Heart right ventricle (tissue), 16 donors: ENCODE measurements around the gene ANKRD28. TPM values are rescaled to one million over a fixed set of nuclear protein-coding genes. Genes with fewer than 3 reads are reported as not detected.
"Not testable (repeated sequence)": the region's sequence is repeated elsewhere in the genome, so short reads cannot be mapped to it uniquely, and the experiment has no call there.

Experiments used
- ATAC-seq, 8 donors: fragments of 200-7000 bp; cut with Tn5 transposase; one replicate each; pipeline ENCODE4 v1.9.1; 2020; ENCODE audit warnings: mild to moderate bottlenecking in 8 of 8, moderate library complexity in 8 of 8, moderate number of reproducible peaks in 1 of 8
- DNase-seq, 2 donors: peaks; one replicate each; pipeline ENCODE4 v3.0.0-alpha.2; 2020
- H3K27ac ChIP-seq, 10 donors: fragments of 200-600 bp; sonication (generic) in 2 of 10; one replicate each; pipeline versions ENCODE4 v1.5.0 to v1.8.0; 2020 to 2022; ENCODE audit warnings: mild to moderate bottlenecking in 3 of 10
- H3K27me3 ChIP-seq, 7 donors: fragments of 200-600 bp; one replicate each; pipeline ENCODE4 v1.8.0; 2021 to 2022; ENCODE audit warnings: mild to moderate bottlenecking in 2 of 7
- H3K36me3 ChIP-seq, 9 donors: fragments of 200-600 bp; sonication (generic) in 1 of 9; one replicate each; pipeline versions ENCODE4 v1.5.0 to v1.8.0; 2020 to 2022; ENCODE audit warnings: mild to moderate bottlenecking in 2 of 9
- H3K4me1 ChIP-seq, 9 donors: fragments of 200-600 bp; sonication (generic) in 1 of 9; one replicate each; pipeline versions ENCODE4 v1.5.0 to v1.8.0; 2020 to 2022; ENCODE audit warnings: mild to moderate bottlenecking in 4 of 9
- H3K4me3 ChIP-seq, 10 donors: fragments of 200-600 bp; sonication (generic) in 2 of 10; one replicate each; pipeline versions ENCODE4 v1.5.0 to v1.8.0; 2020 to 2022; ENCODE audit warnings: mild to moderate bottlenecking in 7 of 10, moderate library complexity in 2 of 10
- H3K9me3 ChIP-seq, 11 donors: fragments of 200-600 bp in 10 of 11; sonication (generic) in 2 of 11; one replicate each; pipeline versions ENCODE4 v1.5.0 to v1.8.0; 2013 to 2022; ENCODE audit warnings: mild to moderate bottlenecking in 2 of 11, control low read depth in 1 of 11, moderate library complexity in 1 of 11
- CTCF ChIP-seq, 9 donors: fragments of 200-600 bp; sonication (generic) in 2 of 9; IDR thresholded peaks; one replicate each; pipeline versions ENCODE4 v1.5.0 to v1.8.0; 2021 to 2022; ENCODE audit warnings: antibody characterized with exemption in 9 of 9, mild to moderate bottlenecking in 5 of 9, moderate library complexity in 1 of 9
- WGBS, 2 donors: extraction: QIAGEN DNeasy Blood & Tissue Kit; methylation state at CpG; one replicate each; pipeline ENCODE4 v1.1.7; 2013; ENCODE audit warnings: inconsistent platforms in 1 of 2; 5-methylcytosine and 5-hydroxymethylcytosine counted together
- intact Hi-C, 10 donors: fragments of 100-400 bp; cut with DNase I; formaldehyde crosslinking; loops; one replicate each; pipeline versions ENCODE4 v1.11.1 to v1.14.2; 2022
- microRNA-seq, 2 donors: library from miRNA; unstranded; fragments of <30 nt; microRNA quantifications; one replicate each; pipeline ENCODE4 v1.2.0, GENCODE V29; 2021
- polyA plus RNA-seq, 2 donors: library from polyadenylated mRNA; stranded (reverse); fragments of 200-250 nt; gene quantifications; one replicate each; pipeline ENCODE4 v1.2.3, GENCODE V29; 2013
- total RNA-seq, 10 donors: library from RNA; stranded (reverse); fragmentation: NEBNext Ultra II Directional in 3 of 10; extraction: Animal tissue kit (Norgen Biotek cat#: 25700) in 3 of 10; gene quantifications; one replicate each; pipeline versions ENCODE4 v1.2.1 to v1.2.4, GENCODE V29; 2021 to 2023
- donor health status: Arrhythmogenic right ventricular cardiomyopathy.
- donor health status: ischemic (EF 13 %, LVEDD 7.1; RV severe dilation, severe dysfunction).
- donor health status: healthy with polysubstance abuse.
- donor health status: DM: no; HTN: yes; CAD: no.
- donor health status: DM: no; HTN: no; CAD: no.
- donor health status: ischemic (EF 25% LVEDD 6.9; RV normal size, moderate dysfunction).
- donor health status: ischemic (EF 25% LVEDD 5.7; RV mildly dilated, moderate dysfunction).
- donor health status: healthy.
- donor health status: DM: yes; HTN: yes; CAD: no.
- donor health status: Ischemic cardiomyopathy.
- donor health status: ischemic (EF 35%, LVEDD 5.7; RV mildly dilated, moderate dysfunction).
- donor health status: nonischemic (EF 11% LVEDD 7.7; RV severe dilation, severe dysfunction).
- donor health status: DM: yes; HTN: yes; CAD: no.
- donor health status: PGD.
- donor health status: ischemic (EF 29% LVEDD 5.4; RV normal size, mild dysfunction).
- donor health status: nonischemic (EF 23%, LVEDD 6.1; RV moderate dilation, normal function).

Gene ANKRD28
- total and polyA plus RNA-seq, 12 donors: 5.9 to 30.8 (median 27.1) TPM

GRCh38 chr3:15629860-15630597 lies 167.8 kb downstream of the ANKRD28 start:
- DNase-seq: peak in 1 of 2 donors; percentile 74
- 49 to 52% methylated on average over 10 of the region's 10 CpGs for WGBS, 2 donors

GRCh38 chr3:15628967-15629366 lies 168.8 kb downstream of the ANKRD28 start:
- intact Hi-C loops: loop anchor here in 3 of 10 donors (5.0 to 10.0 kb wide), 3 partner anchors 183 to 618 kb away; no protein-coding TSS in a partner anchor
- no peak for DNase-seq
- Histone ChIP-seq H3K27me3 (no peaks in the 10 kb centered on the region), H3K4me3 (no peak overlapping the region), H3K36me3 (no peaks in the 10 kb centered on the region), H3K4me1 (peaks cover 0 to 40% (median 20%) of the 10 kb centered on the region in 9 donors), H3K9me3 (no peaks in the 10 kb centered on the region), H3K27ac (no peak overlapping the region)
- ATAC-seq: no peak
- TF ChIP-seq CTCF (IDR thresholded peaks at IDR 0.05): no peak

More at GRCh38 chr3:15629860-15630597, 167.8 kb downstream of the ANKRD28 start:
- intact Hi-C loops: loop anchor here in 9 of 10 donors (1.0 to 10.0 kb wide), 13 partner anchors 55 to 625 kb away; partner anchors contain the start of genes ANKRD28 (in 1 of the 9) and GALNT15 (in 1 of the 9)
- Histone ChIP-seq H3K9me3 (no peaks in the 10 kb centered on the region), H3K27ac (peak overlapping the region in 6 of 10 donors; percentile 8 to 70 (median 51)), H3K27me3 (no peaks in the 10 kb centered on the region), H3K36me3 (no peaks in the 10 kb centered on the region), H3K4me1 (peaks cover 0 to 44% (median 31%) of the 10 kb centered on the region in 9 donors), H3K4me3 (peak overlapping the region in 7 of 10 donors; percentile 6 to 48 (median 33))
- peak; percentile 81 to 95 (median 92) for ATAC-seq
- peak; percentile 63 to 89 (median 75) for TF ChIP-seq CTCF (IDR thresholded peaks at IDR 0.05)

- Histone ChIP-seq H3K27me3 (no peaks in the 10 kb centered on the region), H3K4me3 (no peak overlapping the region), H3K4me1 (peaks cover 0 to 6% (median 0%) of the 10 kb centered on the region in 9 donors), H3K9me3 (peaks cover 0 to 32% (median 7%) of the 10 kb centered on the region in 11 donors), H3K36me3 (peaks cover 0 to 5% (median 0%) of the 10 kb centered on the region in 9 donors), H3K27ac (no peak overlapping the region)
- ATAC-seq (no peak), DNase-seq (no peak)
- TF ChIP-seq CTCF (IDR thresholded peaks at IDR 0.05): no peak
- 73 to 74% methylated on average over 4 of the region's 4 CpGs for WGBS, 2 donors
- intact Hi-C loops: loop anchor here in 2 of 10 donors (10.0 kb wide), 1 partner anchor 621 kb away; no protein-coding TSS in a partner anchor
Observed at GRCh38 chr3:15623535-15624440, 174.0 kb downstream of the ANKRD28 start.

GRCh38 chr3:15619659-15620464 lies 177.9 kb downstream of the ANKRD28 start:
- intact Hi-C loops: loop anchor here in 2 of 10 donors (10.0 kb wide), 1 partner anchor 625 kb away; no protein-coding TSS in a partner anchor
- not testable (repeated sequence) for ATAC-seq, H3K4me3 ChIP-seq, DNase-seq, H3K27me3 ChIP-seq, H3K36me3 ChIP-seq, H3K4me1 ChIP-seq, H3K27ac ChIP-seq
- H3K9me3 ChIP-seq: peaks cover 0 to 32% (median 7%) of the 10 kb centered on the region in 11 donors
- WGBS, 2 donors: 89 to 93% methylated on average over 8 of the region's 8 CpGs

Small RNAs within 50 kb of the gene (microRNA-seq; reads per million reads assigned to microRNA genes)
- 0 reads per million in 2 donors for gene MIR3134

Other genes starting within 250 kb of the ANKRD28 start
- gene HACL1, start 196.4 kb downstream of the ANKRD28 start, total RNA-seq: 10 to 100 TPM; 12.4 to 20.5 (median 14.1) TPM
- gene HACL1, start 196.4 kb downstream of the ANKRD28 start, polyA plus RNA-seq: 10 to 100 TPM in 1 of 2 donors, 1 to 10 TPM in 1; 7.5 to 11.1 TPM
- 10 to 100 TPM in 8 of 10 donors, 1 to 10 TPM in 2; 8.8 to 17.2 (median 13.5) TPM for gene BTD, start 196.2 kb downstream of the ANKRD28 start, total RNA-seq
- gene BTD, start 196.2 kb downstream of the ANKRD28 start, polyA plus RNA-seq: 1 to 10 TPM; 4.8 to 8.3 TPM